Loucy (cell line): ENCODE results near the gene ATF7.

Experiments used
- H2AFZ ChIP-seq: fragments of 200-600 bp; sonication (generic); 2 replicates; pipeline ENCODE4 v1.6.0; 2016; ENCODE audit warnings: antibody characterized with exemption, mild to moderate bottlenecking, low read length, moderate library complexity
- H3F3A ChIP-seq: fragments of 200-600 bp; 2 replicates; pipeline ENCODE4 v1.6.0; 2016; ENCODE audit warnings: antibody characterized with exemption, low read depth, mild to moderate bottlenecking
- H3K27me3 ChIP-seq: fragments of 200-600 bp; sonication (generic); 2 replicates; pipeline ENCODE4 v1.6.1; 2014; ENCODE audit warnings: low read length, mild to moderate bottlenecking; ENCODE audit not compliant: insufficient read depth, poor library complexity, severe bottlenecking
- H3K36me3 ChIP-seq: fragments of 200-600 bp; sonication (generic); 2 replicates; pipeline ENCODE4 v1.6.1; 2016; ENCODE audit warnings: low read length; ENCODE audit not compliant: insufficient read depth
- H3K4me1 ChIP-seq: fragments of 200-600 bp; sonication (generic); 2 replicates; pipeline ENCODE4 v1.5.1; 2014; ENCODE audit warnings: low read length, mild to moderate bottlenecking; ENCODE audit not compliant: insufficient read depth, poor library complexity, severe bottlenecking
- H3K4me2 ChIP-seq: fragments of 200-600 bp; sonication (generic); 2 replicates; pipeline ENCODE4 v1.6.0; 2014; ENCODE audit warnings: antibody characterized with exemption, low read length, low read depth, mild to moderate bottlenecking; ENCODE audit not compliant: poor library complexity, severe bottlenecking
- H3K4me3 ChIP-seq: fragments of 200-600 bp; sonication (generic); 2 replicates; pipeline ENCODE4 v1.5.1; 2014; ENCODE audit warnings: low read length, mild to moderate bottlenecking, mixed read lengths; ENCODE audit not compliant: poor library complexity, severe bottlenecking
- H3K79me2 ChIP-seq: fragments of 200-600 bp; sonication (generic); 2 replicates; pipeline ENCODE4 v1.6.1; 2014; ENCODE audit warnings: low read length; ENCODE audit not compliant: insufficient read depth
- H3K9ac ChIP-seq: fragments of 200-600 bp; sonication (generic); 2 replicates; pipeline ENCODE4 v1.6.0; 2014; ENCODE audit warnings: mild to moderate bottlenecking, low read depth, low read length, moderate library complexity; ENCODE audit not compliant: poor library complexity, severe bottlenecking
- H3K9me2 ChIP-seq: fragments of 200-600 bp; sonication (generic); replicated peaks from 2 replicates; pipeline ENCODE4 v1.6.1; 2016; ENCODE audit warnings: low read depth, low read length, mixed read lengths
- H3K9me3 ChIP-seq: fragments of 200-600 bp; sonication (generic); 2 replicates; pipeline ENCODE4 v1.6.1; 2014; ENCODE audit warnings: mild to moderate bottlenecking, antibody characterized with exemption, low read length, low read depth; ENCODE audit not compliant: insufficient read depth
- H4K20me1 ChIP-seq: fragments of 200-600 bp; sonication (generic); 2 replicates; pipeline ENCODE4 v1.6.0; 2014; ENCODE audit warnings: antibody characterized with exemption, low read length, mild to moderate bottlenecking; ENCODE audit not compliant: insufficient read depth, poor library complexity, severe bottlenecking
- CTCF ChIP-seq: fragments of 200-600 bp; sonication (generic); conservative IDR thresholded peaks from 2 replicates; pipeline ENCODE4 v1.5.1; 2014; ENCODE audit warnings: mild to moderate bottlenecking, antibody characterized with exemption, low read length
- EZH2phosphoT487 ChIP-seq: fragments of 200-600 bp; IDR thresholded peaks from 2 replicates; pipeline ENCODE4 v1.6.1; 2018; ENCODE audit warnings: antibody characterized with exemption, mild to moderate bottlenecking, moderate library complexity, borderline replicate concordance

Gene ATF7

GRCh38 chr12:53467082-53467481 lies 159.1 kb downstream of the ATF7 start:
- Histone ChIP-seq H3K79me2 (peaks cover 84% of the 10 kb centered on the region), H3K9ac (no peak overlapping the region), H3F3A (peaks cover 3% of the 10 kb centered on the region), H3K27me3 (no peaks in the 10 kb centered on the region), H3K4me2 (no peak overlapping the region), H3K9me3 (no peaks in the 10 kb centered on the region), H4K20me1 (peaks cover 86% of the 10 kb centered on the region), H3K9me2 (no peaks in the 10 kb centered on the region), H3K36me3 (peaks cover 99% of the 10 kb centered on the region), H3K4me3 (no peak overlapping the region), H3K4me1 (peaks cover 19% of the 10 kb centered on the region), H2AFZ (no peak overlapping the region)
- TF ChIP-seq EZH2phosphoT487 (no peak), CTCF (no peak)

- no peaks in the 10 kb centered on the region for H3K9me2 ChIP-seq
- TF ChIP-seq CTCF (no peak), EZH2phosphoT487 (no peak)
- no peak overlapping the region for H2AFZ ChIP-seq
- peaks cover 23% of the 10 kb centered on the region for H3K4me1 ChIP-seq
- peaks cover 99% of the 10 kb centered on the region for H3K36me3 ChIP-seq
- H3K79me2 ChIP-seq = peaks cover 84% of the 10 kb centered on the region
- H3K27me3 ChIP-seq = no peaks in the 10 kb centered on the region
- no peaks in the 10 kb centered on the region for H3K9me3 ChIP-seq
- peaks cover 86% of the 10 kb centered on the region for H4K20me1 ChIP-seq
- H3K4me2 ChIP-seq = no peak overlapping the region
- peaks cover 3% of the 10 kb centered on the region for H3F3A ChIP-seq
- no peak overlapping the region for H3K4me3 ChIP-seq
- no peak overlapping the region for H3K9ac ChIP-seq
These were observed 159.5 kb downstream of the ATF7 start for GRCh38 chr12:53466640-53467039.

- peaks cover 90% of the 10 kb centered on the region for H4K20me1 ChIP-seq
- H2AFZ ChIP-seq = no peak overlapping the region
- peaks cover 3% of the 10 kb centered on the region for H3F3A ChIP-seq
- TF ChIP-seq EZH2phosphoT487 (no peak), CTCF (no peak)
- no peak overlapping the region for H3K4me3 ChIP-seq
- no peak overlapping the region for H3K4me2 ChIP-seq
- H3K9me2 ChIP-seq = no peaks in the 10 kb centered on the region
- H3K9me3 ChIP-seq = no peaks in the 10 kb centered on the region
- H3K9ac ChIP-seq = no peak overlapping the region
- no peaks in the 10 kb centered on the region for H3K27me3 ChIP-seq
- H3K79me2 ChIP-seq = peaks cover 86% of the 10 kb centered on the region
- H3K4me1 ChIP-seq = peaks cover 32% of the 10 kb centered on the region
- H3K36me3 ChIP-seq = peaks cover 100% of the 10 kb centered on the region
These were observed 160.5 kb downstream of the ATF7 start for GRCh38 chr12:53465679-53466078.
